HTR-8/SVneo (cell line): ENCODE measurements around the gene SP140L.
"Not testable (repeated sequence)": the region's sequence is repeated elsewhere in the genome, so short reads cannot be mapped to it uniquely, and the experiment has no call there.

Source experiments
- DNase-seq: peaks from one replicate; pipeline ENCODE4 v3.0.0; 2011; ENCODE audit warnings: low spot score, mixed read lengths; ENCODE audit not compliant: insufficient read length
- FAIRE-seq: peaks from 2 replicates; lab custom pipeline; 2011; peaks lifted over from hg19 to GRCh38; lab: Jason Lieb, UNC

SP140L gene

DNA sequence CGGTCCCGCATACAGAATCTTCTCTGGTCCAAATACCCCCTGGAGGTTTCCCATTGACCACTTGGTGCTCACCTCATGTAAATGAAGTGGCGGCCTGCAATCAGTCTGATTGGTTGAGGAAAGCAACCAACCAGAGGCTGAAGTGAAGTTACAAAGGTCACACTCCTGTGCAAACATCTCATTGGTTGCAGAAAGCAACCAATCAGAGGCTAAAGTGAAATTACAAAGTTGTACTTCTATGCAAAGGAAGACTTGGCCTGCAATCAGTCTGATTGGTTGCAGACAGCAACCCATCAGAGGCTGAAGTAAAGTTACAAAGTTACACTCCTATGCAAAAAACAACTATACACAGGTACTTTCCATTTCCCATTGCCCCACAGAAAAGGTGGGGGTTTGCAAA lies 86.5 kb downstream of the SP140L start:
- FAIRE-seq (no peak), DNase-seq (no peak)

DNA sequence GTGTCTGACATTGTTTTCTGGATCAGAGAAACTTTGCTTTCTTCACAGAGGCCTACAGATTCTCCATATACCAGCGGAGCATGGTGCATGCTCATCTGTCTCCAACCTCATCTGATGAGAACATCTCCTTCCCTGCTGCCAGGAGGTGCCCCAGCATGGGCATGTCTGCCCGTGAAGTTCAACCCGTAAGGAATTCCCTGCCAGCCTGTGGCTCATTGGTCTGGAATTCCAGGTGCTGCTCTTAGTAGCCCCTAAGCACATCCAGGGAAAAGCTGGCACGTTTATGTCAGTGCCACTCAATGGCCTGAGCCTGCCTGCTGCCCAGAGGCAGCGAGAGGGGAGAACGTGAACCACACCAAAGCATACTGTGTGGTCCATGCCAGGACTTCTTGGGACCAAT lies 87.3 kb downstream of the SP140L start:
- FAIRE-seq, result no peak
- DNase-seq, result no peak

DNA sequence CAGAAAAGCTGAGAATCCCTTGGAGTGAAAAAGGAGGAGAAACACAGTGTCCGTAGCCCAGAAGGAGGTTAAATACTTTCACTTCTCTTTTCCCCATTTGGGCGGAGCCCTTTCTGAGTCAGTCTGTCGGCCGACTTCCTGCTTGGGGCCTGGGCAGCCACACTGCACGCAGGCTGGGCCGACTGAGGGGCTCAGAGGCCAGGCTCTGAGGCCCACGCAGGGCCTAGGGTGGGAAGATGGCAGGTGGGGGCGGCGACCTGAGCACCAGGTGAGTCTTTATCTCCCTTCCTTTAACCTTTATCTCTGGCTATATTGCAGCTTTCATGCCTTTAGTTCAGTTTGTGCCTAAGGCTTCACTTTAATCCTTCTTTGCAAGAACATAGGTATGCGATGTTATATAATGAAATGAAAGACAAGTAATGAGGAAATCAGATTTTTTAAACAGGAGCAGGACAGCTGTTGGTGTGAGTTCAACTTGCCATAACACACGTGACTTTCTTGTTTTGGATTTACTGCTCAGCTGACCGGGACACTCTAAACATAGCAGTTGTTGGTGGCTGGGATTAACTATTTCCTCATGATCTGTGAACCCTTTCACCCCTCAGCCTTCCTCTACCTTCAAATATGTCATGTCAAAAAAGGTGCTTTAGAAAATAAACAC lies 89.2 kb downstream of the SP140L start, which contains the start of gene SP100:
Gene SP100, plus strand, starts transcription at position 141 of the 661 bp plus-strand sequence. Its CDS starts 96 bp downstream, at position 237.
- no peak for FAIRE-seq
- DNase-seq, result peak; percentile 60

DNA sequence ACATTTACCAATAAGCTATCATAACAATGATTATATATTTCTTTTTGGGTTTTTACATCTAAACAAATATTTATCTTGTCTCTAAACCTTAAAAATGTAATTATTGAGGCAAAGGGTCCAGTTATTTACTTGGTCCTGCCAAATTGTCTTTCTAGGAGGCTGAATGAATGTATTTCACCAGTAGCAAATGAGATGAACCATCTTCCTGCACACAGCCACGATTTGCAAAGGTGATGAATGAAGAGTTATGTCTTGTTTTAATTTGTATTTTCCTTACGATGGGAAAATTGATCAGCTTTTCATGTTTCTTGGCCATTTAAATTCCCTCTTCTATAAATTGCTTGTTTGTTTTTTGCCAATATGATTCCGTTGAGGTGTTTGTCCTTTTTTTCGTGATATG lies 90.4 kb downstream of the SP140L start:
- no peak for FAIRE-seq
- DNase-seq, result no peak

DNA sequence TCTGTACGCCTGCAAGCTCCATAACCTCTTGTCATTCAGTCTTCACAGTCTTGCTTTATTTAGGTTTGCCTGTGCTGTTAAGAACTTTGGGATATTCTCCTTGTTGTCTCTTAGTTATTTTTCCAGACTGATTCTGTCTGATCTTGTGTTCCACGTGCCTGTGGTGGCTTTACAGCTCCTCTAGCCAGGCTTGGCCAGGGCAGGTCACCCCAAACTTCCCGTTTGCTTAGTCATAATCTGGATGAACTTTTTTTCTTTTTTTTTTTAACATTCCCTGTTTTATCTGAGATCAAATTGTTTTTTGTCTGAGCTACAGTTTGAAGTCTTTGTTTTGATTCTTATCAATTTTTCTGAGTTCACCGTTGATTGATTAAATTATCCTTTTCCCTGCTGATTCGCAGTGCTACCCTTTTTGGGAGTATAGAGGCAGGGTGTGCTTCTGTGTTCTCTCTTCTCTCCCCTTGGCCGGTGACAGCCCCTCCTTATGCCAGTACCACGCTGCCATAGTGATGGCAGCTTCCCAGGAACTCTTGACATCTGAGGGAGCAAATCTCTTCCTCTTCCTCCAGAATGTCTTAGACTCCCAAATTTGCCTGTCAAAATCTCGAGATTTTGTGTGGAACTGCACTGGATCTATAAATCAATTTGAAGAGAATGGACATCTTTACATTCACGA lies 91.5 kb downstream of the SP140L start:
- FAIRE-seq, result no peak

DNA sequence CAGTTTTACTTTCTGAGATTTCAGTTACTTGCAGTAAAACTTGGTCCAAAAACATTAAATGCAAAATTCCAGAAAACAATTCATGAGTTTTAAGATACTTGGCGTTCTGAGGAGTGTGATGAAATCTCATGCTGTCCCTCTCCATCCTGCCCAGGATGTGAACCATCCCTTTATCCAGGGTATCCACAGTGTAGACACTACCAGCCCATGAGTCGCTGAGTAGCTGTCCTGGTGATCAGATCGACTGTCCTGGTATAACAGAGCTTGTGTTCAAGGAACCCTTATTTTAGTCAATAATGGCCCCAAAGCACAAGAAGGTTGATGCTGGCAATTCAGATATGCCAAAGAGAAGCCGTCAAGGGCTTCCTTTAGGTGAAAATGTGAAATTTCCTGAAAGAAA lies 92.2 kb downstream of the SP140L start:
- DNase-seq (no peak), FAIRE-seq (no peak)

More for the DNA sequence above, 91.5 kb downstream of the SP140L start:
- DNase-seq, result peak; percentile 25

DNA sequence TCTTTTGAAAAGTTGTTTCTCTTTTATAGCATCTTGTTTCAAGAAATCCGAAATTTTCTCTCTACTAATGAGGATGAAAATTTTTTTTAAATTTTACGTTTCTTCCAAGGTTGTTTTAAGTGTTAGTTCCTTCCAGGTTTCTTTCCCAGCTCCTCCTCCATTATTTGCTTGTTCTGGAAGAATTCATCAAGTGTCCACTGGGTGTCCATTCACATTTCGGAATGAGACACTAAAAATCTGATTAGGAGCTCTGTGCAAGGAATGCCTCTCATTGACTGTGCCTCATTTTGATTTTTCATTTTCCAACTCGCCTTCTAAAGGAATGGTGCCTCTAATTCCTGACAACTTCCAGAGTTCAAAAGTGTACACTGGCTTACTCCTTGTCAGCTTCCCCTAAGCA lies 95.2 kb downstream of the SP140L start:
- FAIRE-seq, result no peak
- DNase-seq, result no peak

DNA sequence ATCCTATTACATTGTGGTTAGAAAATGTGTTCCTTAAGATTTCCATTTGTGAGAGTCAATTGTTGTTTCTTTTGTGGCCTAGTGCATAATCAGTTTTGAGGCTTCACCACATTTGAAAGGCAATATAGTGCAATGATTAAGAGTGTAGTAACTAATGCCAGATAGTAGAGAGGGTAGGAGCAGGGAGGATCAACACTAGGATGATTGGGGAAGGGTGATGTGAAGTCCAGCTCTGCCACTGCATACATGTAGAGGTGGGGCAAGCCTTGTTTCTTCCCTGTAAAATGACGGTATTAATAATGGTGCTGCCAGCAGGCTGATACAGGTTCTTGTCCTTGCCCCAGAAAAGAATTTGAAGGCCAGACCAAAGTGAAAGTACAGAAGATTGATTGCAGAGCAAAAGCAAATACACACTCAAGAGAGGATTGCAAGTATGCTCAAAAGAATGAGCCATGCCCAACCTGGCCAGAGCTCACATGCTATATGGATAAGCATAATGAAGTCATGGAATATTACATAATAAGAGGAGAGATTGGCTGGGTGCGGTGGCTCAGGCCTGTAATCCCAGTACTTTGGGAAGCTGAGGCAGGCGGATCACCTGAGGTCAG lies 97.0 kb downstream of the SP140L start:
- FAIRE-seq, result no peak

DNA sequence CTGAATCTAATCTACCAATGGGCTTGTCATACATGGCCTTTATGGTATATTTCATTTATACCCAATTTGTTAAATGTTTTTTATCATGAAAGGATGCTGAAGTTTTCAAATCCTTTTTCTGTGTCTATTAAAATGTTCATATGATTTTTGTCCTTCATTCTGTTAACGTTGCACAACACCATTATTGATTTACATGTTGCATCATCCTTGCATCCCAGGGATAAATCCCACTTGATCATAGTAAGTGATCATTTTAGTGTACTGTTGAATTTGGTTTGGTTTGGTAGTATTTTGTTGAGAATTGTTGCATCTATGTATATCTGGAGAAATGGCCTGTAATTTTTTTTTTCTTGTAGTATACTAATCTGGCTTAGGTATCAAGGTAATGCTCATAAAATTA lies 98.4 kb downstream of the SP140L start:
- DNase-seq, result no peak
- no peak for FAIRE-seq

More for the DNA sequence above, 97.0 kb downstream of the SP140L start:
- DNase-seq, result no peak

DNA sequence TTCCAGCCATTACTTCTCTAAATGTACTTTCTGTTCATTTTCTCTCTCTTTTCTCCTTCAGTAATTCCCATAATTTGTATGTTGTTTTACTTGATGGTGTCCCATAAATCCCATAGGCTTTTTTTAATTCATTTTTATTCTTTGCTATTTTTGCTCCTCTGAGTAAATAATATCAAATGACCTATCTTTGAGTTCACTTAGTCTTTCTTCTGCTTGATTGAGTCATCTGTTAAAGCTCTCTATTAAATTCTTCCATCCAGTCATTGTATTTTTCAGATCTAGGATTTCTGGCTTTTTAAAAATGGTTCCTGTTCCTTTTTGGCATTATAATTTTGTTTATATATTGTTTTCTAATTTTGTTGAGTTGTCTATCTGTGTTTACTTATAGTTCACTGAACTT lies 102.5 kb downstream of the SP140L start:
- DNase-seq (no peak), FAIRE-seq (no peak)

DNA sequence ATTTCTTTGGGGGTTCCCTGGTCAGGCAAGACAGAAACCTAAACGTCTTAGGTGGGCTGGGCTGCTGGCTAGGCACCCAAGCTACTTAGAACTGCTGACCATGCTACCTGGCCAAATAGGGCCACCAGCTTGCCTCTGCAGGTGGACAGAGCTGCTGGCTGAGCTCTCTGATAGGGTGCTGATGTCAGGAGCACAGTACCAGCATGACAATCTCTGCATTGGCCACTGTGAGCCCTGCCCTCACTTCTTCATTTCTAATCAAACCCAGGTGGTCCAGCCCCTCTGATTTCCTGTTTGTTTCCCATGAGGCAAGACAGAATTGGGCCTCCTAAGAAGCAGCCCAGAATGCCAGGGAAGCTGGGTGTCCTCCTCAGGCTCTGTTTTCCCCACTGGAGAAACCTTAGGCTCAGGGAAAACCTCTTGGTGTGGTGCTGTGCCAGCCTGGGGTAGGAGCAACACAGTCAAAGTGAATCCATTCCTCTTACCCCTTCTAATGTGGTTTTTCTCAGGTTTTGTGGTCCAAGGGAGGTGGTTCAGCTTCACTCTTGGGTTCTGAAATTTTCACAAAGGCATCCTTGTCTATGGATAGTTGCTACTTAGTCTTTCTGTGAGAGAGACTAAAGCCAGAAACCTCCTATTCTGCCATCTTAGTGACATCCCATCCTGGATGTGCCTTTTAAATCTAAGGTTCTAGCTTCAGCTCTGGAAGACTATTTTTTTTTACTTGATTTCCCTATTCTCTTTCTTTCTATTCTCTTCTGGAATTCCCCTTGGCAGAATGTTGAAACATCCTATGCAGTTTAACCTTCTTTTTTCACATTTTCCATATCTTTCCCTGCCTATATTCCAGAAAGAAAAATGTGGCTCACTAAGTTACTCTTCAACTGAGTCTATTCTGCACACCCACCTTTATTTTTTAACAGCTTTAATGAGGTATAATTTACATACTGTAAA lies 104.2 kb downstream of the SP140L start:
- DNase-seq, result no peak
- FAIRE-seq, result no peak

DNA sequence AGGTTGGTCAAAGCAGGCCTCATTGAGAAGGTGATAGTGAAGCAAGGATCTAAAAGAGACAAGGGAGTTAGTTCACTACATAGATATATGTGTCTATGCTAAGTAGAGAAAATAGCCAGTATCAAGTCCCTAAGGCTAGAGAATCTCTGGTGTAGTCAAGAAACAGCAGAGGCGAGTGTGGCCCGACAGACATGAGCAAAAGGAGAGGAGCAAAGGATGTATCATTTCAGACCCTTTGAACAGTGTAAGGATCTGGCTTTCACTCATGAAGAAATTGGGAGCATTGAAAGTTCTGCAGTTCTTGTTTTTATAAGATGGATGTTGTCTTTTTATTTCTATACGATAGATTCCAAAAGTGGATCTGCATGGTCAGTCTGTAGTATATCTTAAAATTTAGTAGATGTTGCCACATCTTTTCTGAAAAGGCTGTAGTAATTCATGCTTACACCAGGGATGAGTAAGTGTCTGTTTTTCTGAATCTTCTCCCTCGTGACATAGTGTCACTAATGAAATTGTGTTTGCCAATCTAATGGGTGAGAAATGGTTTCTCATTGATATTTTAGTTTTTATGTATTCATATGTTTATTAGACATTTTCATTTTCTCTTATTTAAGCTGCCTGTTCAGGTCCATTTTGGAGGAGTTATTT lies 107.8 kb downstream of the SP140L start:
- FAIRE-seq (no peak), DNase-seq (no peak)

DNA sequence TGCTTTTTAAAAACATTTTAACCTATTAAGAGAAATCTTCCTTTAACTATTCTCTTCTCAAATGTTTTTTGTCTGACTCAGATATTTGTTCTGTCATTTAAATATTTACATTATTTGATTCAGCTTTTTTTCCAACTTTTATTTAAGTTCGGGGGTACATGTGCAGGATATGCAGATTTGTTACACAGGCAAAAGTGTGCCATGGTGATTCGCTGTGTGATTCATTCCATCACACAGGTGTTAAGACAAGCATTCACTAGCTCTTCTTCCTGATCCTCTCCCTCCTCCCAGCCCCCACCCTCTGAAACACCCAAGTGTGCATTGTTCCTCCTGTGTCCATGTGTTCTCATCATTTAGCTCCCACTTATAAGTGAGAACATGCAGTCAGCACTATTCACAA lies 108.4 kb downstream of the SP140L start:
- FAIRE-seq, result no peak

DNA sequence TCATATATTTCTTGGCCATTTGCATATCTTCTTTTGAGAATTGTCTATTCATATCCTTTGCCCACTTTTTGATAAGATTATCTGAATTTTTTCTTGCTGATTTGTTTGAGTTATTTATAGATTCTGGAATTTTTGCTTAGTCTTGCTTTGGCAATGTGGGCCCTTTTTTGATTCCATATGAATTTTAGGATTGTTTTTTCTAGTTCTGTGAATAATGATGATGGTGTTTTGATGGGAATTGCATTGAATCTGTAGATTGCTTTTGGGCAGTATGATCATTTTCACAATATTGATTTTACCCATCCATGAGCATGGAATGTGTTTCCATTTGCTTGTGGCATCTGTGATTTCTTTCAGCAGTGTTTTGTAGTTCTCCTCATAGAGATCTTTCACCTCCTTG lies 112.1 kb downstream of the SP140L start:
- DNase-seq, FAIRE-seq: not testable (repeated sequence)

More for the DNA sequence above, 108.4 kb downstream of the SP140L start:
- DNase-seq, result no peak

DNA sequence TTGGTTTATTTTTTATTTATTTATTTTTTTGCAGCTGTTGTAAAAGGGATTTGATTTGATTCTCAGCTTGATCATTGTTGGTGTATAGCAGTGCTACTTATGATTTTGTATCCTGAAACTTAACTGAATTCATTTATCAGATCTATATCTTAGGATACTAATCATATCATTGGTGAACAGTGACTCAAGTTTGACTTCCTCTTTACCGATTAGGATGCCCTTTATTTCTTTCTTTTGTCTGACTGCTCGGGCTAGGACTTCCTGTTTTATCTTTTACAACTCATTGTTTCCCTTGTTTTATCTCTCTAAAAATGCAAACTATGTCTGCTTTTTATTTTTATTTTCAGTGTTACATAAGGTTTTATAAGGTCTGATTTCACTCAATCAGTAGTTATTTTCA lies 112.6 kb downstream of the SP140L start:
- FAIRE-seq, result no peak
- DNase-seq, result no peak

DNA sequence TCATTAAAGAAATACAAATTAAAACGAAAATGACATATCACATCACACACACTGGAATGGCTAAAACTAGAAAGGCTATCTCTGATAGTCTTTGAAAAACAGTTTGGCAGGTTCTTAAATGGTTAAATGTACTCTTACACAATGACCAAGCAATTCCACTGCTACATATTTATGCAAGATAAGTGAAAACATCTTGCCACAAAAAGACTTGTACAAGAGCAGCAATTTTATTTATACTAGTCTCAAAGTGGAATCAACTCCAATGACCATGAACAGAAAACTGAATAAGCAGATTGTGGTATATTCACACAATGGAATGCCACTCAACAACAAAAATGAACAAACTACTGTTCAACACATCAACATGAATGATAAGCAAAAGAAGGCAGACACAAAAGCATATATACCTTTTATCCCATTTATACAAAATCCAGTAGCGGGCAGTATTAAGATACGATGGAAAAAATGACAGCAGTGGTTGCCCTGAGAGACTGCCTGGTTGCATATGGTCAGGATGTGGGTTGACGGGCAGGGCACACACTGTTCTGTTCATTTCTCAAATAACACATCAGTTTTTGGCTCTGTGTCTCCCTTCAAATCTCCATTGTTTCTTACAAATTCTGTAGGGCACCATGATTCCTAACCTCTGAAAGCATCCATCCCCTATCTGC lies 114.4 kb downstream of the SP140L start:
- FAIRE-seq (no peak), DNase-seq (no peak)

DNA sequence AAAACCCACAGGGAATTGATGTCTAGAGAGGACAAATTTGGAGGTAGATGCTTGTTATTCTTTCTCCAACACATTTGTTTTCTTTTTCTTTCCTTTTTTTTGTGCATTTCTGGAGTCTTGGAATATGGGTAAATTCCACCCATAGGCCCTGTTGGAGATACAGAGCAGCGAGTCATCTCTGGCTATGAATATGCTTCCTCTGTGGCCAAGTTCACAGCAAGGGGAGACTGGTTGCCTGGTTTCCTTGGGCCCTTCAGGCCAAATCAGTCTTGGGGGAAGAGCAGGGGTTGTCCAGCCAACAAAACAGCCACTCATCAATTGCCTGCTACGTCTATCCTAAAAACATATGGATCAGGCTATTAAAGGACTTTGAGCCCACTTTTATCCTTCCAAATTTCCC lies 116.5 kb downstream of the SP140L start:
- FAIRE-seq (peak; percentile 84), DNase-seq (no peak)

DNA sequence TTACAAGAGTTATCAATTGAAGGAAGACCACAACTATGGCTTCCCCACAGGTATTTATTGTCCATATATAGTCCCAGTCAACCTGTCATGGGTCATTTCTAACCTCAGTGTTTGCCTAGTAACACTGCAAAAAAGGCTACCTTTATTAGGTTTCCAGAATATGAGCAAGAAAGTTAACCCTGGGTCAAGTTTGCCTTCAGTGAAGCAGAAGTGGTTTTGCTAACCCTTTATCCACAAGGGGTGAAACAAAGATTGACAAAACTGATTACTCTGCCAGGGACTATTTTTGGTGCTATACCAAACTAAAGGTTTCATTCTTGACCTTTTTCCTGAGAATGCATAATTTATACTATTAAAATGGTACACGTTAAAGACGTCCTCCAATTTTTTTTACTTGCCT lies 117.8 kb downstream of the SP140L start:
- FAIRE-seq, result no peak
- DNase-seq, result no peak

DNA sequence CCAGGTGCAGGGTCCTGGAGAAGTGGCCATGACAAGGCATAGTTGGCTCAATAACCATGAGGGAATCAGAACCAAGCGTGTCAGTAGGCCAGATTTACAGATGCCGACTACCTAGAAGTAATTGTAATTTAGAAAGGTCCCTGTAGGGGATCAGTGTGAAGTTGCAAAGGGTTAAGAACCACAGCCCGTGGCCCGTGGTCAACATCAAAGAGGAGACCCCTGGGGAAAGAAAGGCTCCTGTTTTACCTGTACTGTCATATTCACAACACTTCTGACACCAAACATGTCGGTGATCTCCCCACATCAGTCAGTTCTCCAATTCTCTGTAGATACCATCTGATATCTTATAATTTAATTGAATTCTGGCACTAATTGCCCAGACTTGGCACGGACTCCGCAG lies 120.0 kb downstream of the SP140L start:
- FAIRE-seq (no peak), DNase-seq (no peak)
